Activated T-helper 1 cell treated with anti-CD3 and anti-CD28 coated beads, Interleukin-2, amount 50 U/mL, for 16 hours (primary cell): ENCODE data around the gene MAPRE3.

Experiments used
- DNase-seq, 2 donors: peaks; one replicate each; pipeline ENCODE4 v3.0.0-alpha.2; 2020; ENCODE audit warnings: low read depth in 1 of 2, low spot score in 1 of 2

The MAPRE3 gene

DNA sequence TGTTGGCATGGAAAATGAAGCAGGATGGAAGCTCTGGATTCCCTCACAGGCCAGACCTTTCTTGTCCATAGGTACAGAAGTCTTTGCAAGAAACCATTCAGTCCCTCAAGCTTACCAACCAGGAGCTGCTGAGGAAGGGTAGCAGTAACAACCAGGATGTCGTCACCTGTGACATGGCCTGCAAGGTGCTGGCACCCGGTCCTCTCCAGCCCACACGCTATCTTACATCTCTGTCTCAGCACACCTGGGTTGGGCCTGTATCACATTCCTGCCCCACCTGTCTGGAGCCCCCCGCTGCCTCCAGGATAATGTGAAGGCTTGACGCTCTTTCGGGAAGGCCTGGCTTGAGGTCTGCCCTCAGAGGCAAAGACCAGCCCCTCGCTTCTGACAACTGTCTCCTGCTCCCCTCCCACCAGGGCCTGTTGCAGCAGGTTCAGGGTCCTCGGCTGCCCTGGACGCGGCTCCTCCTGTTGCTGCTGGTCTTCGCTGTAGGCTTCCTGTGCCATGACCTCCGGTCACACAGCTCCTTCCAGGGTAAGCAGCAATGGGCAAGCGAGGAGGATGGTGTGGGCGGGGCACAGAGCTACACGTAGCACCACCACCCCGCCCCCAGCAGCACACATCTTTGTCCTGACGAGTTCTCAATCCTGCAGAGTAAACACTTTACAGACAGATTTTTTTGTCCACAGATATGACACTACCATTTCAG, 68.3 kb downstream of the MAPRE3 start:
- DNase-seq, result no peak

DNA sequence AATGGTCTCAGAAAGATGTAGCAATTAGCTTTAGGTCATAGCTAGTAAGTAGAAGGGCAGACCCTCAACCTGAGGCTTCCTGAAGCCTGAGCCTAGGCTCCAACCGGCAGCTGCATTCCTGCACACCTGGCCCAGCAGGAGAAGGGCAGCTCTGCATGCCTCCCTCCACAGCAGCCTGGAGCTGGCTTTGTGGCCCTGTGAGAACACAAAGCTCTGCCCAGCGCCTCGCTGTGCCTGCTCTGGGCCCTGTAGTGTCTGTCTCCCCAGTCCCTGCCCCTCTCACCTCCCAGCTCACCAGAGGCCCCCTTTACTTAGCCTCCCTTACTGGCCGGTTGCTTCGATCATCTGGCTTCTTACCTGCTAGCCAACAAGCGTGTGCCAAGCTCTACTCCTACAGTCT, 69.0 kb downstream of the MAPRE3 start:
- no peak for DNase-seq

DNA sequence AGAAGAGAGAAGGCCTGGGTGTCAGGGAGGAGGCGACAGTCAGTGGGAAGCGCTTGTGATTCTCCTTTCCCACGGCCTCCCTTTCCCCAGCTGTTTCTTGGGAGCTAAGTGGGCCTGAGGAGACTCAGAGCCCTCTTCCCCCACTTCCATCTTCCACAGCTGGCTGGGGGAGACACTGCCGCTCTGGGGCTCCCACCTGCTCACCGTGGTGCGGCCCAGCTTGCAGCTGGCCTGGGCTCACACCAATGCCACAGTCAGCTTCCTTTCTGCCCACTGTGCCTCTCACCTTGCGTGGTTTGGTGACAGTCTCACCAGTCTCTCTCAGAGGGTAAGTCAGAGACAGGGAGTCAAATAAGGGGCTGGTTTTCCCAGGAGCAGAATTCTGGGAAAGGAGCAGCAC, 69.4 kb downstream of the MAPRE3 start:
- DNase-seq, result no peak

DNA sequence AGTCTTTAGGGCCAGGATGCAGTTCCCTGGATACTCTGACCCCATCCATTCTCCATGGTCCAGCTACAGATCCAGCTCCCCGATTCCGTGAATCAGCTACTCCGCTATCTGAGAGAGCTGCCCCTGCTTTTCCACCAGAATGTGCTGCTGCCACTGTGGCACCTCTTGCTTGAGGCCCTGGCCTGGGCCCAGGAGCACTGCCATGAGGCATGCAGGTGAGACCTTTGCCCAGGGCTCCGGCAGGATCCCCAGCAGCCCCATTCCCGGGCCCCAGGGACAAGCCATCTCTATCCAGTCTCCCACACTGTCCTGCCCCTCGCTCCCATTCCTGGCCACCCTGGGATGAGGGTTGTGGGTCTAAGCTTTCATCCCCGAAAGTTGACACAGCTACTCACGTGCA, 69.8 kb downstream of the MAPRE3 start:
- no peak for DNase-seq

DNA sequence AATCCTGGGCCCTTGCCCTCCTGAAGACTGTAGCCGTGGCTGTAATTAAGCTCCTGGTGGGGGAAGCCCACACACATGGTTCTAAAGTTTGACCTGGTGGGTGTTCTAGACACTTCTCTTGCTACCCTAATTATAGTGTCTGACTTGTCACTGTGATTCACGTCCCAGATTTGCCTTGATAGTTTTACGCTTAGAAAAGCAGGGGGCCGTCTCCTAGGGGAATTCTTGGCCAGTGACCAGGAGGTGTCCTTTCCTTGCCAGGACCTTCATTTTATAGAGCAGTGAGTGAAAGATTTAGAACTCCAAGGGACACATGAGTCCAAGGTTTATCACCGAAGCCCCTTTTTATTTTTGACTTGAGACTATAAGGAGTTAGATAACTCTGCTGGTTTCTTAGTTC, 71.3 kb downstream of the MAPRE3 start:
- DNase-seq, result no peak

DNA sequence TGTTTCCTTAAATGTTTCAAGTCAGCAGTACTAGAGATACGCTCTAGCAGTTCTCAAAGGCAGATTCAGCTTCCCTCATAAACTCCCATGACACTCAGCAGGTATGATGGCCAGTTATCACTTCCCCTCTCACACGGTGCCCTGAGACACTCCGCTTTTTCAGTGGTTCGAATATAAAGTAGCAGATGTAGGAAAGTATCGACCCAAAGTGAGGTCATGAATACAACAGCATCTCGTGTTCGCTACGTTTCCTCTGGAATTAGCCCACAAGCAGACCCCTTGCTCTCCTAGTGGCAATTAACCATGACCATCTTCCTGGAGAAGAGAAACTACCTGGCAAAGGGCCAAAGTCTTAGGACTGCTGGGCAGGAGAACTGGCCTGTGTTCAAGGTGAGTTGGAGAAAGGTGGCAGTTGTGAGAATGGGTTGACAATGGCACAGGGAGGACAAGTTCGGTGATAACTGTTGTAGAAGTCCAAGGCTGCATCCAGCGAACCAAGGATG, 71.8 kb downstream of the MAPRE3 start:
- no peak for DNase-seq

DNA sequence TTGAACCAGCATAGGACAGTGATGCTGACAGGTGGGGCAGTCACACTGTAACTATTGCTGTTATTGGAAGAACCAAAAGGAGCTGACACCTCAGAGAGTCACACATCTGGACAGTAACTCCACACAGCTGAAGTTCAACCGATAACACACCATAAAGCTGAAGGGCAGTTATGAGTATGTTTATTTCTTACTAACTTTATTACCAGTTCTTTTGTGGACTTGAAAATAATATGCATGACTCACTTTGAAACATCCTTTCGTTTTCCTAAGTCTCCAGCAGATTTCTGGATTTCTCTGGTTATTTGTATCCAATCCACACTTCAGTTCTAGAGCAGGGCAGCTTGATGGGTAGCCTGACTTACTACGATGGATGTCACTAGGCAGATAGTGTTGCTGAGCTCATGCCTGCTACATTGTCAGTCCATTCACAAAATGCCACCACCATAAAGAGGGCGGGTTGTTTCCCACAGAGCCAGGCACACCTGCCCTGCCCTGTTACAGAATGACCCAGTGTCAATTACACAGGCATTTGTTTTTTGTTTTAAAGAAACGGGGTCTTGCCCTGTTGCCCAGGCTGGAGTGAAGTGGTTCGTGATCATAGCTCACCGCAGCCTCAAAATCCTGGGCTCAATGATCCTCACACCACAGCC, 72.7 kb downstream of the MAPRE3 start:
- DNase-seq, result no peak

DNA sequence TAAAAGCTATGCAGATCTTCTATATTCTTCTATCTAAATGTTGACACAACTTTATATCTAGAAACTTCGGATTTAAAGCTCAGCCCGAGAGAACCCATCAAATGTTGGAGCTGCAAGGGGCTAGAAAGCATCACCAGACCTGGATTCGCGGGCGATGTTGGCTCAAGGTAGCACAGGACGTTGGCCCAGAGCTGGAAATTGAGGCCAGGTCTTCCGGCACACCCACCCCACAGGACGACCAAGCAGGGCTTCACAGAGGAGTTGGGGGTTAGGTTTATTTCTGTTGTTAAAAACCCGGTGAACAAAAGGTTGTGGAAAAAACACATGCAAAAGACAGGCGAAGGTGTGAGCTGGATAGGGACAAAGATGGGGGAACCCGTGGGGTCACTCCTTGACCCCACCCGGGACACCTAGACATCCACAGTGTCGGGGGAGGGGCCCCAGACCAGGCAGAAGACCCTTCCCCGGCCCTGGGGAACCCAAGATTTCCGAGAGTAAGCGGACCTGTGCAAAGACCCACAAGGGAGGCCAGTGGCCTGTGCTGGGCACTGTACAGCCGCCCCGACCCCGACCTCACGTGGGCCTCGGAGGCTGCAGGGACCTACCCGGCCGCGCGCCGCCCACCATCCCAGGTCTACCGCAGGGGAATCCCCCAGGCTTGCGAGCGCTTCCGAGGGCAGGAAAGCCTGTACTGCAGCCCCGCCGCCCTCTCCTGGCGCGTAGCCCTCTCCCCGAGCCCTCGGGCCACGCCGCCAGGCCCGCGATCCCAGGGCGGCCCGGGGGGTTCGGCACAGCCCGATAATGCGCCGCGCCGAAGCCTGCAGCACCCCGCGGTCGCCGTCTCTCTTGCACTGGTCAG, 79.2 kb downstream of the MAPRE3 start:
- DNase-seq, result peak; percentile 26 to 57

DNA sequence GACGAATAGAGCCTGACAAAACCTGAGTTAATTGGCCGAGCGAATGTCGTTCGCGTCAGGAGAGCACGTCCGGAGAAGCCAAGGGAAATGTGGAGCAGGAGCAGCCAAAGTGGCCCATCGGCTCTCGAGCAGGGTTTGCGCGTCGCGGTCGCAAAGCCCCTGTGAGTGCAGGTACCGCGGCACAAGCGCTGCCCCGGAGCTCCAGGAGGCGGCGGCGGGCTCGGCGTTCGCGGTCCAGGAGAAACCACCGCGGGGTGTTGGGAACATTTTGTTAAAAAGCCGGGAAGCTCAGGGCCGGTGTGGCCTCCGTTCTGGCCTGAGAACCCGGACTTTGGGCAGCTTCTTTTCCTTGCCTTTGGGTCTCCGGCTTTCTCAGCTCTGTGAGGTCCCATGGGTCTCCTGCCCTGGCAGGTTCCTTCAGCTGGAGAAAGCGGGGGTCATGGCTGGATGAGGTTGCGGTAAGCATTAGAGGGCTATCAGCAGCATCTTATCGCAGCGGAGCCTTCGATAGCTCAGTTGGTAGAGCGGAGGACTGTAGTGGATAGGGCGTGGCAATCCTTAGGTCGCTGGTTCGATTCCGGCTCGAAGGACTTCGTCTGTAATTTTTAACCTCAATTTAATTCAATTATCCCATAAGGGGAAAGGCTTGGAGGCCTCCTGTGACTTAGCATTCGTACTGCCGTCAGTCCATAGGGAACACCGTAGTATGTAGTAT, 80.0 kb downstream of the MAPRE3 start:
- peak; percentile 87 to 88 for DNase-seq

DNA sequence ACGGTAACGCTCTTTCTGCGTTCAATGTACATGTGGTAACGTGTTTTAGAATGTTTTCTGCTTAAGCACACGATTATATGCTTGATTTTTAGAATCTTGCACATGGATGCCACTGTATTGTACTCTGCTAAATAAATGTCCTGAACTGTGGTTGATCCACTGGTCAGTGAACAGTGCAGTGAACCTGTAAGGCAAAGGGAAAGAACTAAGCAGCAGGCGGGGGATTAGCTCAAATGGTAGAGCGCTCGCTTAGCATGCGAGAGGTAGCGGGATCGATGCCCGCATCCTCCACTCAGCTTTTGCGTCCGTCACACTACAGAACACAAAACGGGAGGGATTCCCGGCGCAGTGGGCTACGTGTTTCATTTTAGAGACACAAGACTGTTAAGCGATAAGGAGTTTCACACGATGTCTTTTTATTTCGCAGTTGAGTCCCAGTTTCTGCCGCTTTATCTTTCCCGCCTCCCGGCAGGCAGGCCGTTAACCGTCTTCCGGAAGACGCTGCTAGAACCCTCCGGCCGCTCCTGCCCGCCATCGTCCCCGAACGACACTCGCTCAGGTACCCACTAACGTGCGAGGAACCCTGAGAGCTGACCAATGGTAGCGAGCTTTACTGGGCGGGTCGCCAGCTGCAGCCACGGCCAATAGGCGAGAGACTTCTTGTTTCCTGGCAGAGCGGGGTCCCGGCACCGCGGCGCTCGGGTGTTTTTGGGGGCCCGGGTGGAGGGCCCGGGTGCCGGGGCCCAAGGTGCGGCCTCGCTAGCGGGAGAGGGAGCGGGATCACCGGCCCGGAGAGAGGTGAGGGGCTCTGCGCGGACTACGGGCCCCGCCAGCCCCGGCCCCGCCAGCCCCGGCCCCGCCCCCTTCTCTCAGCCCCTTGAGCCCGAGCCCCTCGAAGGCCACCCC, 80.8 kb downstream of the MAPRE3 start, which contains the start of gene AGBL5:
AGBL5 (plus strand) TSS at position 673 of the 906 bp plus-strand sequence. CDS start 1,291 bp downstream, outside the sequence.
- DNase-seq, result peak; percentile 92

DNA sequence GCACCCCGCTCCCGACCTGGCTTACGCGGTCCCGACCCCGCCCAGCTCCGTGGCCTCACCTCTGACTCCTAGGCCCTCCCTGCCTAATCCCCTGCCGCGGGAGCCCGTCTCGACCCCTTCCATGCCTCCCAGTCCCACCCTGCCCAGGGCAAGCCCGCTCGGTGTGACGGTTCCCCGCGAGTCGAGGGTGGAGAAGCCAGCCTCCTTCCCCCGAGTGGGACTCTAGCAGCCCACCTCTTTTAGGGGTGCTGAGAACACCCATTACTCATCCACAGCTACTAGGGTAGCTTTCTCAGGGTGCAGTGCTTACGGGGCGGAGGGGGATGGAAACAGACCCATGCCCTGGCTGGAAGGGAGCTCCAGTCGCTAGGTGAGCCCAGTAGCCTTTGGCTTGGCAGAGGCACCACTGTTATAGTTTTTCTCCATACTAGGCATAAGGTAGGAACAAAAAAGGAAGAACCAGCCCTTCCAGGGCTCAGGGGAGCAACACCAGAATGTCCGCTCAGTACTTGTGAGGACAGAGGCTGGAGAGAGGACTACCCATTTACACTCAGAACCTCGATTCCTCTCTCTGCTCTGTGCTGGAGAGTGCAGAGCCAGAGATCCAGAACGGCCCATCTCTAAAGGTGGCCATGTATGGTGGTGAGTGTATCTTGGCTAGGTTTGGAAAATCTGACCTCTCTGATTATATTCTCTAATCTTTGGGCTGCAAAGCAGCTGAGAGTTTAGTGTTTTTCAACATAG, 81.6 kb downstream of the MAPRE3 start:
- DNase-seq, result peak in 1 of 2 donors; percentile 18

DNA sequence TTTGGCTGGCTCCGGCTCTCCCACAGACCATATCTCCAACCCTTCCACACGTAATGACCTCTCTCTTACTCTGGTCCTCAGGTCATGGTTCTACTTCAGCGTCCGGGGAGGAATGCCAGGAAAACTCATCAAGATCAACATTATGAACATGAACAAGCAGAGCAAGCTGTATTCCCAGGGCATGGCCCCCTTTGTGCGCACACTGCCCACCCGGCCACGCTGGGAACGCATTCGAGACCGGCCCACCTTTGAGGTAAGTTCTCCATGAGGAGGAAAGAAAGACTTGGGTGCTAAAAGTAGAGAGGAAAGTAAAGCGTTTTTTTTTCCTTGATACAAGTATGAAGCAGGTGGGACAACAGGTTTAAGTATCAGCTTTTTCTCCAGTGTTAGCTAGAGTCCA, 82.9 kb downstream of the MAPRE3 start:
- DNase-seq, result no peak

DNA sequence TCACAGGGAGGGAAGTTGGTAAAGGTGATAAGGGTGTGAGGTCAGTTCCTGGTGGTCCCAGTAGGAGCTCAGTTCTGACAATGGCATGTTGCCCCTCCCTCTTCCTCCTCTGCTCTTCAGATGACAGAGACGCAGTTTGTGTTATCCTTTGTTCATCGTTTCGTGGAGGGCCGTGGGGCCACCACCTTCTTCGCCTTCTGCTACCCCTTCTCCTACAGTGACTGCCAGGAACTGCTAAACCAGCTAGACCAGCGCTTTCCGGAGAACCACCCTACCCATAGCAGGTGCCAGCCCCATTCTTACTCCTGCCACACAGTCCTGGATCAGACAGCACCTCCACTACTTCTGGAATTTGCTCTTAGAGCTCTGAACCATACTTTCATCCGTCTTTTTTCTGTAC, 83.3 kb downstream of the MAPRE3 start:
- DNase-seq, result no peak

DNA sequence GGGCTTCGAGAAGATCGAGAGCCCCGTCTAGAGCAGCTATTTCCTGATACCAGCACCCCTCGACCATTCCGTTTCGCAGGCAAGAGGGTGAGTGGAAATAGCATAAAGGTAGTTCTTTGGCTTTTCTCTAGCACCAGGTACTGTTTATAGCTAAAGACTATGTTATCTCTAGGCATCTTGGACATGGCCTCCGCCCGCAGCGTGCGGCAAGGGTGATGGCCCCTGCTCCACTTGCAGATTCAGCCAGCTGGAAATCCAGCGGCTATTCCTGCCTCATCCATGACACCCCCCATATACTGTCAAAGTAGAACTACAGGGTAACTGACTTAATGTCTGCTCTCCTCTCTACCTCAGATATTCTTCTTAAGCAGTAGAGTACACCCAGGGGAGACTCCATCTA, 84.3 kb downstream of the MAPRE3 start:
- no peak for DNase-seq

DNA sequence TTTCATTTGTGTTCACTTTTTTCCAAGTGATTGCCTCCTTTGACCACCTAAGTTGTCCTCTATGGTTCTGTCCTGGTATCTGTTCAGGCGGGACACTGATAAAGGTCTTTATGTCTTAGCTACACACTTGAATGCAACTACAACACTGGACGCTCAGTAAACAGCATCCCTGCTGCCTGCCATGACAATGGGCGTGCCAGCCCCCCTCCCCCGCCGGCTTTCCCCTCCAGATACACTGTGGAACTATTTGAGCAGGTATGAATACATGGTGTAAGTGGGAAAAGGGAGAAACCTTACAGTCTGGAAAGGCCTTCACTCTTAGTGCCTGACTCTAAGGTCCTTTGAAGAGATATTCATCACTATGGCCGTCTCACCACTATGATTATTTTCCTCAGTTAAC, 86.7 kb downstream of the MAPRE3 start:
- no peak for DNase-seq

DNA sequence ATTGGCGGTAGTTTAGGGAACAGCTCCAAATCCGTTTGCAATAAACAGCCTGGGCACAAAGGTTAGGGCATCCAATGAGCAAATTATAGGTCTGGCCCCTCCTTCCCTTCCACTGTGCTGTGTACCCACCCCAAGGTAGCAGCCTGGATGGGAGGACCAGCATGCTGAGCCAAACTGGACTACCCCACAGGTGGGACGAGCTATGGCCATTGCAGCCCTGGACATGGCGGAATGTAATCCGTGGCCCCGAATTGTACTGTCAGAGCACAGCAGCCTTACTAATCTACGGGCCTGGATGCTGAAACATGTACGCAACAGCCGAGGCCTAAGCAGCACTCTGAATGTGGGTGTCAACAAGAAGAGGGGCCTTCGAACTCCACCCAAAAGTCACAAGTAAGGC, 87.8 kb downstream of the MAPRE3 start:
- DNase-seq, result no peak

DNA sequence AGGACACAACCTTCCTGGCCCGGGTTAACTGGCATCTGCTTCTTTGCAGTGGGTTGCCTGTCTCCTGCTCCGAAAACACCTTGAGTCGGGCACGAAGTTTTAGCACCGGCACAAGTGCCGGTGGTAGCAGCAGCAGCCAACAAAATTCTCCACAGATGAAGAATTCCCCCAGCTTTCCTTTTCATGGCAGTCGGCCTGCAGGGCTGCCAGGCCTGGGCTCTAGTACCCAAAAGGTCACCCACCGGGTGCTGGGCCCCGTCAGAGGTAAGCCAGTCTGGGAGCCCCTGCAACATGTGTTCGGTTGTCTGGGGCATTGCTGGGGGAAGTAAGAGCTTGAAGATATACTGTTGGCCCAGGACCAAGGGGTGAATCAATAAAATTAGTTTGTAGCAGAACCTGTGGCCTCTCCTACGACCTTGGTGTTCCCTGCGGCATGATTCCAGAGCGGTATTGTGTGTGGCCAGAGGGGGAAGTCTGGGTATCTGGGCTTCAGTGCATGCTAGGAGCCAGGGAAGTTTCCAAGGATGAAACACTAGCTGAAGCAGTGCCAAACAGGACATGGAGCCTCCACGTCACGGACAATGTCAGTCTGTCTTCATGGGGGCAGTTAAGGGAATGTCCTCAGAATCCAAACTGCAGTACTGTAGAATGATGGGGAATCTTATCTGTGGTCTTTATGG, 88.8 kb downstream of the MAPRE3 start:
- no peak for DNase-seq

DNA sequence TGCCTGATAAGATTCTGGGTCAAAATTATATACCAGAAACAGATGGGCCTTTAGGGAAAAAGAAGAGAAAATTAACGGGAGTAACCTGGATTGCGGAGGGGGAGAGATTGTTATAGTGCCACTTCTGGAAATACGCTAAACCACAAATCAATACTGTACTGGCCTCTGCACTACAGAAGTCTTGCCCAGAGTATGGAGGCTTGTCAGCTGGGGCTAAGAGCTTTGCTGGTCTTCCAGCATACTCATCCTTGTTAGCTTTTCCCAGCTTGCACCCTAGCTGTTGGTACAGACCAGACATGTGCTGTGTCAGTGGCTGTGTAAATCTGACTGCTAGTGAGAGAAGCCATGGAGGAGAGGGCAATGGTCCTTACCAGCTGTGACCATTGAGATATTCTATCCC, 89.9 kb downstream of the MAPRE3 start:
- DNase-seq, result no peak

DNA sequence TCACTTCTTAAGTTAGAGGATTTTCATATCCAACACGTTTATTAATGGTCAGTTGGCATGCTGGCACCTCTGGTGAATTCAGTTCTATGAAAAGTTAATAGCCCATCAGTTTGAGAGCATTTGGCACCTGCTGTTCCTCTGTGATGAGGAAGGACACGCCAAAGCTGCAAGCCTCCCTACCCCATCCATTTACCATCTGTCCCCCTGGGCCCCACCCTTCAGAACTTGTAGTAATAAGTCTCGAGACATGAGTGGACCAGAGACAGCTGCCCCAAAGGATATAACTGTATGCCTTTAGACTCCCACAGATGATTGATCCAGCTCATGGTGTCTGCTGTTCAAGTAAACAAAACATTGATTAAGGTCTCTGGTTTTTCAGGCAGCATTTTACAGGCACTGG, 94.7 kb downstream of the MAPRE3 start:
- DNase-seq, result no peak
